Smooth muscle cell (in vitro differentiated cells): ENCODE measurements around the gene NDUFAF2. TPM values are rescaled to one million over a fixed set of nuclear protein-coding genes. Genes with fewer than 3 reads are reported as not detected.

ENCODE experiments used
- DNase-seq: peaks from one replicate; lab custom pipeline; 2025; ENCODE audit not compliant: unreplicated experiment; lab: John Stamatoyannopoulos, UW
- H2AFZ ChIP-seq: fragments of 200-600 bp; sonication (generic); 2 replicates; pipeline ENCODE4 v1.6.0; 2016; ENCODE audit warnings: antibody characterized with exemption, low read depth, mild to moderate bottlenecking
- H3F3A ChIP-seq: fragments of 200-600 bp; sonication (generic); 2 replicates; pipeline ENCODE4 v1.6.0; 2017; ENCODE audit warnings: antibody characterized with exemption, low read depth
- H3K27ac ChIP-seq: fragments of 200-600 bp; sonication (generic); 2 replicates; pipeline ENCODE4 v1.5.1; 2016; ENCODE audit warnings: low read depth, mild to moderate bottlenecking
- H3K27me3 ChIP-seq: fragments of 200-600 bp; sonication (generic); 2 replicates; pipeline ENCODE4 v1.6.1; 2016; ENCODE audit warnings: low read depth, mild to moderate bottlenecking
- H3K36me3 ChIP-seq: fragments of 200-600 bp; sonication (generic); 2 replicates; pipeline ENCODE4 v1.5.1; 2016; ENCODE audit warnings: low read depth
- H3K4me1 ChIP-seq: fragments of 200-600 bp; sonication (generic); 2 replicates; pipeline ENCODE4 v1.5.1; 2016; ENCODE audit warnings: low read depth
- H3K4me2 ChIP-seq: fragments of 200-600 bp; sonication (generic); 2 replicates; pipeline ENCODE4 v1.6.0; 2016; ENCODE audit warnings: mild to moderate bottlenecking
- H3K4me3 ChIP-seq: fragments of 200-600 bp; sonication (generic); 2 replicates; pipeline ENCODE4 v1.5.1; 2016; ENCODE audit warnings: mild to moderate bottlenecking
- H3K79me2 ChIP-seq: fragments of 200-600 bp; sonication (generic); 2 replicates; pipeline ENCODE4 v1.6.0; 2016; ENCODE audit warnings: low read depth, mild to moderate bottlenecking
- H3K9ac ChIP-seq: fragments of 200-600 bp; sonication (generic); 2 replicates; pipeline ENCODE4 v1.6.0; 2016; ENCODE audit warnings: low read depth
- H3K9me3 ChIP-seq: fragments of 200-600 bp; sonication (generic); replicated peaks from 2 replicates; pipeline ENCODE4 v1.5.1; 2016; ENCODE audit warnings: low read depth
- H4K20me1 ChIP-seq: fragments of 200-600 bp; sonication (generic); 2 replicates; pipeline ENCODE4 v1.6.0; 2016; ENCODE audit warnings: low read depth
- CTCF ChIP-seq: fragments of 200-600 bp; sonication (generic); IDR thresholded peaks from 2 replicates; pipeline ENCODE4 v1.5.1; 2017; ENCODE audit warnings: borderline replicate concordance, mild to moderate bottlenecking, antibody characterized with exemption; ENCODE audit not compliant: insufficient read depth, poor library complexity, severe bottlenecking
- WGBS: methylation state at CpG from one replicate; pipeline ENCODE4 v1.1.7; 2016; ENCODE audit warnings: low lambda C conversion rate; 5-methylcytosine and 5-hydroxymethylcytosine counted together
- polyA plus RNA-seq: library from polyadenylated mRNA; unstranded; fragments of >200 nt; fragmentation: Nextera tagmentation; extraction: Ambion mirVana; gene quantifications from 2 replicates; pipeline ENCODE4 v1.2.1, GENCODE V29; 2016
- total RNA-seq: library from RNA; depleted of rRNA; stranded (reverse); fragments of >200 nt; gene quantifications from 2 replicates; pipeline ENCODE4 v1.2.3, GENCODE V29; 2014

Gene NDUFAF2
- total and polyA plus RNA-seq, 2 experiments from 2014 or later: 39.1 to 71.2 TPM

- TF ChIP-seq CTCF: no peak
- DNase-seq: no peak
- H3F3A ChIP-seq: no peaks in the 10 kb centered on the region
- H3K4me1 ChIP-seq: peaks cover 24% of the 10 kb centered on the region
- no peaks in the 10 kb centered on the region for H3K27me3 ChIP-seq
- peaks cover 68% of the 10 kb centered on the region for H3K79me2 ChIP-seq
- WGBS: 98% methylated on average over 13 of the region's 13 CpGs
- H3K4me3 ChIP-seq: peak overlapping the region; percentile 69
- H4K20me1 ChIP-seq: peaks cover 6% of the 10 kb centered on the region
- H3K36me3 ChIP-seq: peaks cover 5% of the 10 kb centered on the region
- no peak overlapping the region for H2AFZ ChIP-seq
- no peak overlapping the region for H3K9ac ChIP-seq
- H3K4me2 ChIP-seq: peak overlapping the region; percentile 86
- peak overlapping the region; percentile 81 for H3K27ac ChIP-seq
- no peaks in the 10 kb centered on the region for H3K9me3 ChIP-seq
Observed at GRCh38 chr5:61163905-61164304, 218.9 kb downstream of the NDUFAF2 start.

GRCh38 chr5:61167382-61167781 lies 222.4 kb downstream of the NDUFAF2 start:
- 73% methylated on average over 4 of the region's 4 CpGs for WGBS
- H3K27me3 ChIP-seq: no peaks in the 10 kb centered on the region
- peak; percentile 22 for TF ChIP-seq CTCF
- H3K9me3 ChIP-seq: no peaks in the 10 kb centered on the region
- peaks cover 35% of the 10 kb centered on the region for H3K79me2 ChIP-seq
- no peaks in the 10 kb centered on the region for H3K36me3 ChIP-seq
- H3K4me3 ChIP-seq: no peak overlapping the region
- H2AFZ ChIP-seq: no peak overlapping the region
- DNase-seq: no peak
- no peak overlapping the region for H3K9ac ChIP-seq
- no peaks in the 10 kb centered on the region for H4K20me1 ChIP-seq
- H3K4me1 ChIP-seq: peaks cover 9% of the 10 kb centered on the region
- H3F3A ChIP-seq: no peaks in the 10 kb centered on the region
- no peak overlapping the region for H3K4me2 ChIP-seq
- no peak overlapping the region for H3K27ac ChIP-seq

- no peak for TF ChIP-seq CTCF
- H3K4me1 ChIP-seq: no peaks in the 10 kb centered on the region
- H3K4me2 ChIP-seq: no peak overlapping the region
- no peak overlapping the region for H3K9ac ChIP-seq
- no peaks in the 10 kb centered on the region for H4K20me1 ChIP-seq
- no peak overlapping the region for H3K27ac ChIP-seq
- no peaks in the 10 kb centered on the region for H3F3A ChIP-seq
- no peaks in the 10 kb centered on the region for H3K36me3 ChIP-seq
- peaks cover 21% of the 10 kb centered on the region for H3K79me2 ChIP-seq
- 87% methylated on average over 8 of the region's 8 CpGs for WGBS
- no peak for DNase-seq
- no peak overlapping the region for H2AFZ ChIP-seq
- H3K27me3 ChIP-seq: no peaks in the 10 kb centered on the region
- no peaks in the 10 kb centered on the region for H3K9me3 ChIP-seq
- H3K4me3 ChIP-seq: no peak overlapping the region
Observed at GRCh38 chr5:61168951-61169350, 223.9 kb downstream of the NDUFAF2 start.

GRCh38 chr5:61171479-61171878 lies 226.5 kb downstream of the NDUFAF2 start:
- no peaks in the 10 kb centered on the region for H3K4me1 ChIP-seq
- no peaks in the 10 kb centered on the region for H4K20me1 ChIP-seq
- no peaks in the 10 kb centered on the region for H3F3A ChIP-seq
- 100% methylated on average over 1 of the region's 1 CpG for WGBS
- no peak overlapping the region for H2AFZ ChIP-seq
- no peak for TF ChIP-seq CTCF
- H3K4me2 ChIP-seq: no peak overlapping the region
- no peak overlapping the region for H3K9ac ChIP-seq
- H3K27me3 ChIP-seq: no peaks in the 10 kb centered on the region
- H3K4me3 ChIP-seq: no peak overlapping the region
- no peaks in the 10 kb centered on the region for H3K9me3 ChIP-seq
- H3K36me3 ChIP-seq: no peaks in the 10 kb centered on the region
- no peak overlapping the region for H3K27ac ChIP-seq
- DNase-seq: no peak
- H3K79me2 ChIP-seq: peaks cover 9% of the 10 kb centered on the region
